Bone marrow (tissue), 2 donors: Measurements from ENCODE around the gene WNT2B.
A peak's percentile ranks its signal among the peaks of the same experiment; 100 is the strongest.
"Not testable (repeated sequence)": the region's sequence is repeated elsewhere in the genome, so short reads cannot be mapped to it uniquely, and the experiment has no call there.

Experiments used
- DNase-seq, 2 donors: peaks; one replicate each; lab custom pipeline; 2025; lab: John Stamatoyannopoulos, UW

WNT2B gene

GRCh38 chr1:112508278-112509004, at the start of gene WNT2B:
Gene WNT2B (plus strand): TSS chr1:112508965. CDS start chr1:112509263, 298 bp downstream.
- no peak for DNase-seq

- DNase-seq: no peak
These were observed 48.1 kb upstream of the WNT2B start for GRCh38 chr1:112460615-112461014.

GRCh38 chr1:112461200-112461871, 47.4 kb upstream of the WNT2B start:
- DNase-seq: no peak

- DNase-seq: no peak
These were observed 45.8 kb upstream of the WNT2B start for GRCh38 chr1:112462953-112463279.

- no peak for DNase-seq
These were observed 44.3 kb upstream of the WNT2B start for GRCh38 chr1:112464501-112464900.

DNA sequence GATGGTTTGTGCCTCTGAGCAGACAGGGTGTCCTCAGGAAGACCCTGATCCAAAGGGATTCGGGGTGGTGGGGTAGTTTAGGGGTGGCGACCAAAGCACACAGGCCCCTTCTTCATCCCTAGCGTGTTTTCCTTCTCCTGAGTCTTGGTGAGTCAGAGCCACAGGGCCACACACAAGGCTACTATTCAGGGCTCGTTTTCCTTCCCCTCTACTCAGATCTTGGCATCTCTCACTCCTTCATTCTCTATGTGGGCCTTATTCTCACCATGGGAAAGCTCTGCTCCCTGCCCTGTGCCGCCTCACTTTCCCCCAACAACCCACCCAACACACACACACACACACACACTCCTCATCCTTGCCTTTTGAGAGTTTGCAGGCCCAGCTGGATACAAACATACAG, 43.6 kb upstream of the WNT2B start:
- no peak for DNase-seq

GRCh38 chr1:112466078-112466660, 42.6 kb upstream of the WNT2B start:
- peak; percentile 82 to 83 for DNase-seq

DNA sequence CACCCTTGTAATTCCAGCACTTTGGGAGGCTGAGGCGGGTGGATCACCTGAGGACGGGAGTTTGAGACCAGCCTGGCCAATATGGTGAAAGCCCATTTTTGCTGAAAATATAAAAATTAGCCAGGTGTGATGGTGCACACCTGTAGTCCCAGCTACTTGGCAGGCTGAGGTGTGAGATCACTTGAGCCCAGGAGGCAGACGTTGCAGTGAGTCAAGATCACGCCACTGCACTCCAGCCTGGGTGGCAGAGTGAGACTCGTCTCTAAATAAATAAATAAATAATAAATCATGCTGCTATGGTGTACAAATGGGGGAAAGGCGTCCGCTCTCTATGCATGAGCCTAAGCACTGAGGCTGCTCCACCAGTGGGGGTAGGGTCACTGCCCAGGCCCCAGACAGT, 38.4 kb upstream of the WNT2B start:
- DNase-seq: not testable (repeated sequence)

DNA sequence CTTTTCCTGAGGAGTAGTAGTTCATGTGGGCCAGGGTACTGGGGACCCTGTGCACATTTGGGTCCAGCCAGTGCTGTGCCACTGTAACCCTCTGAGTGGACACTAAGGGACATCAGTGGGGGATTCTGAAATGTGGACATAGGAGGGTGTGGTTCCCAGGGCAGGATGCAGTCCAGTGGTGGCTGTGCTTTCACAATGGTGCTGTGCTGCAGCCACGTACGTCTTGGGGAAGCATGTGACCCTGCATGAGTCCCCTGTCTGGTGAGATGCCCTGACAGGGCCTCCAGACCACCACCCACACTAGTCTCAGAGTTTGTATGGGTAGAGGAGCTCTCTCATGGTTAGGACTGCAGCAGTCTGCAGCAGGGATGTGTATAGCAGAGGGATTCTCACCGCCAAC, 37.8 kb upstream of the WNT2B start:
- no peak for DNase-seq

DNA sequence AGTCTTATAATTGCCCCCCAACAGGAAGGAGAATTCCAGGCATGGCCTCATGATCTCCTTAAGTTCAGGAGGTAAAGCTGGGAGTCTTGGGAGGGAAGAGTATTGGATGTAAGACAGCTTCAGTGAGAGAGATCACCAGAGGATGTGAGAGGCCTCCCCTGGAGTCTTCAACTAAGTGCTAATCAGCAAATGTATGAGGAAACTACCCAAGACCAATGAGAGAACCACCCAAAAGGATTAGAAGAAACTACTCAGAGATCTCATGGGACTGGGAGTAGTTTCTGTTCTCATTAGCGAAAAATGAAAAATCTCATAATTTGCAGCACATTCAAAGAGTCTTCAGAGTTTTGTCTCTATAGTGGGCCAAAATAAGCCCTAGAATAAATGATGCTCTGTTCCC, 36.6 kb upstream of the WNT2B start:
- no peak for DNase-seq

- DNase-seq: no peak
These were observed 31.2 kb upstream of the WNT2B start for GRCh38 chr1:112477550-112477949.

- DNase-seq: no peak
These were observed 30.5 kb upstream of the WNT2B start for GRCh38 chr1:112478314-112478713.

DNA sequence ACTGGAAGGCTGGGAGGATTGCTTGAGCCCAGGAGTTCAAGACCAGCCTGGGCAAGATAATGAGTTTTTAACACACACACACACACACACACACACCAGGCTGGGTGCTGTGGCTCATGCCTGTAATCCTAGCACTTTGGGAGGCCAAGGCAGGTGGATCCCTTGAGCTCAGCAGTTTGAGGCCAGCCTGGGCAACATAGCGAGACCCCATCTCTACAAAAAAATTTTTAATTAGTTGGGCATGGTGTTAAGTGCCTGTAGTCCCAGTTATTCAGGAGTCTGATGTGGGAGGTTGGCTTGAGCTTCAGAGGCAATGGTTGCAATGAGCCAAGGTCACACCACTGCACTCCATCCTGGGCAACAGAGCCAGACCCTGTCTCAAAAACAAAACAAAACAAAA, 22.7 kb upstream of the WNT2B start:
- not testable (repeated sequence) for DNase-seq

- not testable (repeated sequence) for DNase-seq
These were observed 21.1 kb upstream of the WNT2B start for GRCh38 chr1:112487686-112488085.

- DNase-seq: no peak
These were observed 20.6 kb upstream of the WNT2B start for GRCh38 chr1:112488141-112488540.

GRCh38 chr1:112492076-112492475, 16.7 kb upstream of the WNT2B start:
- no peak for DNase-seq

- DNase-seq: no peak
These were observed 15.4 kb upstream of the WNT2B start for GRCh38 chr1:112493351-112493750.

DNA sequence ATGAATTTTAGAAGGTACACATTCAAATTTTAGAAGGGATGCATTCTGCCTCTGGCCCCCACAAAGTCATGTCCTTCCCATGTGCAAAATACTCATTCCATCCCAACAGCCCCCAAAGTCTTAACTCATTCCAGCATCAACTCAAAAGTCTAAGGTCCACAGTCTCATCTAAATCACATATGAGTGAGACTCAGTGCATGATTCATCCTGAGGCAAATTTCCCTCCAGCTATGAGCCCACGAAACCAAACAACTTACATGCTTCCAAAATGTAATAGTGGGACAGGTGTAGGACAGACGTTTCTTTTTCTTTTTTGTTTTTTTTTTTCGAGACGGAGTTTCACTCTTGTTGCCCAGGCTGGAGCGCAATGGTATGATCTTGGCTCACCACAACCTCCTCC, 12.5 kb upstream of the WNT2B start:
- DNase-seq: no peak

GRCh38 chr1:112501810-112502641, 6.7 kb upstream of the WNT2B start:
- DNase-seq: peak; percentile 26 to 27

DNA sequence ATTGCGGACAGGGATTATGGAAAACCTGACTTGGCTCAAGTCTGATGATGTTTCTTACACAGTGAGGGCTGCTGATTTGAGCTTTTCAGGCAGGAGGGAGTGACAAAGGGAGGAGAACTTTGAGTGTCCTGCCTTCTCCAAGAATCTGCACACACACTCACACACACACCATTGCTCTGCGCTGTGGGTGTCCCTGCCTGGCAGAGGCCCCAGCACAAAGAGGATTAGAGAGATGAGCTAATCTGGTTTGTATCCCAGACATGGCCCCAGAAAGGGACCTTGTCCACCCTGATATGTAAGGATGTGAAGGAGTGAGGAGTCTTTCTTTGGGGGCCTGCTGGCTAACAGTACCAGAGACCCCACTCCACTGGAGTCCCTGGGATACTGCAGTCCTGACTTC, 5.9 kb upstream of the WNT2B start:
- DNase-seq: no peak

DNA sequence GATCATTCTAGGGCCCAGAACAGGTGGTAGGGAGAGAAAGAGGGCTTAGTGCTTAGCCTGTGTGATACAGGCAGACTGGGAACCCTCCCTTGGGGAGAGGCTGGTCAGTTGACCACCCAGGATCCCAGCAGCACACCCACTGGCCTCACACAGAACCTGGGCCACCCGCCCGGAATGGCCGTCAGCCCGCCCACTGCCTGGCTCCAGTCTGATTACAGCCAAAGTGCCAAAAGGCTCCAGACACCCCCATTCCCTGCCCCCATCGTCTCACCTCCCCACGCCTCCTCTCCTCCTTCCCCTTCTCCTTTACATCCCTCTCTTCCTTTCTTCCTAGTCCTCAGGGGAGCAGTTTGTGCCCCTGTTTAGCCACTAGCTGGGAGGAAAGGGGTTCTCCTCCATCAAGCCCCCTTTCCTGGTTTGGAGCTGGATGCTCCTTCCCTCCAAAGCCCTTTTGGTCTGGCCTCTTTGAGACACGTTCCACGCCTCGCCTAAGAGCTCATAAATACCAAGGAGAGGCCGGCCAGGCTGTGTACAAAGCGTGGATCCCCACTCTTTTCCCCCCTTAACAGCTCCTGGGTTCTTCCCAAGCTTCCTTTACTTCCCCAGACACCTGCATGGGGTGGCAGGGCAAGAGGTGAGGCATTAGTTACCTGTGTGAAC, 4.6 kb upstream of the WNT2B start:
- DNase-seq: no peak
